ENCODE results near the gene CDK16. TPM values are rescaled to one million over a fixed set of nuclear protein-coding genes. Genes with fewer than 3 reads are reported as not detected.

CDK16 gene
- polyA plus RNA-seq, 1 of the 3 experiments (the other 2 are of a cell fraction): 116 TPM

- H3K4me2 ChIP-seq: no peak overlapping the region
- ChIA-PET POLR2A (no interaction called here), CTCF (no interaction called here)
- no peaks in the 10 kb centered on the region for H4K20me1 ChIP-seq (ENCODE audit: insufficient read depth)
- no peaks in the 10 kb centered on the region for H3K79me2 ChIP-seq (ENCODE audit: insufficient read depth)
- H3K9ac ChIP-seq: no peak overlapping the region
- H3F3A ChIP-seq (replicated peaks; ENCODE audit: insufficient read depth): no peaks in the 10 kb centered on the region
- TF ChIP-seq POLR2AphosphoS5 (IDR thresholded peaks at IDR 0.05; ENCODE audit: low read depth, low read length): no peak
- no peak for TF ChIP-seq USF2 (IDR thresholded peaks at IDR 0.05; ENCODE audit: borderline replicate concordance, low read depth, low read length)
- no peak for TF ChIP-seq YY1 (IDR thresholded peaks at IDR 0.05; ENCODE audit: low read depth)
- TF ChIP-seq GATA2 (CRISPR knock-in tag; IDR thresholded peaks at IDR 0.05): no peak
- TF ChIP-seq MXI1 (IDR thresholded peaks at IDR 0.05; ENCODE audit: low read depth, low read length): no peak
- TF ChIP-seq JUND (IDR thresholded peaks at IDR 0.05): no peak
- DNase-seq: no peak
- no peaks in the 10 kb centered on the region for H3K9me3 ChIP-seq
- no peaks in the 10 kb centered on the region for H3K9me2 ChIP-seq
- H3K4me3 ChIP-seq (ENCODE audit: low read depth in 2 of 2, low read length in 1 of 2): no peak overlapping the region
- no peak overlapping the region for H3K27ac ChIP-seq (ENCODE audit: low read depth in 2 of 2, low read length in 1 of 2)
- no peaks in the 10 kb centered on the region for H3K4me1 ChIP-seq (ENCODE audit: control insufficient read depth in 1 of 2, insufficient read depth in 2 of 2, low read depth in 1 of 2, low read length in 1 of 2)
- WGBS (ENCODE audit: low lambda C conversion rate): 53% methylated on average over 8 of the region's 14 CpGs
- no peak overlapping the region for H2AFZ ChIP-seq (ENCODE audit: low read depth)
- H3K36me3 ChIP-seq (replicated peaks in 1 of 2; ENCODE audit: control insufficient read depth in 1 of 2, insufficient read depth in 2 of 2, low read length in 1 of 2): peaks cover 0 to 16% of the 10 kb centered on the region in 2 experiments
- peaks cover 38% of the 10 kb centered on the region; the same call in 1 of the 2 replicates for H3K27me3 ChIP-seq (ENCODE audit: insufficient read depth)
Measured at GRCh38 chrX:47179221-47179927, 39.1 kb upstream of the CDK16 start.

- Histone ChIP-seq H3K4me1 (ENCODE audit: control insufficient read depth in 1 of 2, insufficient read depth in 2 of 2, low read depth in 1 of 2, low read length in 1 of 2) (no peaks in the 10 kb centered on the region), H3K4me3 (ENCODE audit: low read depth in 2 of 2, low read length in 1 of 2) (no peak overlapping the region), H4K20me1 (ENCODE audit: insufficient read depth) (no peaks in the 10 kb centered on the region), H3K9me2 (no peaks in the 10 kb centered on the region), H3K4me2 (no peak overlapping the region), H3K9ac (no peak overlapping the region), H3K79me2 (ENCODE audit: insufficient read depth) (no peaks in the 10 kb centered on the region), H3K27me3 (ENCODE audit: insufficient read depth) (peaks cover 33% of the 10 kb centered on the region; the same call in 1 of the 2 replicates), H3K27ac (ENCODE audit: low read depth in 2 of 2, low read length in 1 of 2) (no peak overlapping the region), H3F3A (replicated peaks; ENCODE audit: insufficient read depth) (no peaks in the 10 kb centered on the region), H3K36me3 (replicated peaks in 1 of 2; ENCODE audit: control insufficient read depth in 1 of 2, insufficient read depth in 2 of 2, low read length in 1 of 2) (peaks cover 0 to 16% of the 10 kb centered on the region in 2 experiments), H2AFZ (ENCODE audit: low read depth) (no peak overlapping the region), H3K9me3 (no peaks in the 10 kb centered on the region)
- WGBS (ENCODE audit: low lambda C conversion rate): no CpG with 5 or more reads among the region's 18 CpGs
- TF ChIP-seq YY1 (IDR thresholded peaks at IDR 0.05; ENCODE audit: low read depth) (no peak), CHD2 (IDR thresholded peaks at IDR 0.05; ENCODE audit: low read length, partially characterized antibody) (no peak), JUND (IDR thresholded peaks at IDR 0.05) (no peak), USF2 (IDR thresholded peaks at IDR 0.05; ENCODE audit: borderline replicate concordance, low read depth, low read length) (no peak), PBX3 (IDR thresholded peaks at IDR 0.05) (no peak), NFIC (IDR thresholded peaks at IDR 0.05; ENCODE audit: borderline replicate concordance) (no peak), RXRA (IDR thresholded peaks at IDR 0.05; ENCODE audit: borderline replicate concordance, low read depth) (no peak), CTCF (IDR thresholded peaks at IDR 0.05) (no peak), GABPA (IDR thresholded peaks at IDR 0.05; ENCODE audit: low read depth) (no peak), EP300 (IDR thresholded peaks at IDR 0.05; ENCODE audit: borderline replicate concordance in 1 of 2, low read depth in 1 of 2, low read length in 1 of 2) (no peak), USF1 (IDR thresholded peaks at IDR 0.05; ENCODE audit: borderline replicate concordance, low read depth) (no peak), RCOR1 (IDR thresholded peaks at IDR 0.05; ENCODE audit: low read length) (no peak)
- CTCF ChIA-PET: no interaction called here
- DNase-seq: no peak
- POLR2A ChIA-PET: no interaction called here
Measured at GRCh38 chrX:47179928-47180255, 38.6 kb upstream of the CDK16 start.

Measured in SK-N-SH (cell line).